Measurements from ENCODE around the gene GPR3.
A peak's percentile ranks its signal among the peaks of the same experiment; 100 is the strongest.

GPR3 gene, protein sequence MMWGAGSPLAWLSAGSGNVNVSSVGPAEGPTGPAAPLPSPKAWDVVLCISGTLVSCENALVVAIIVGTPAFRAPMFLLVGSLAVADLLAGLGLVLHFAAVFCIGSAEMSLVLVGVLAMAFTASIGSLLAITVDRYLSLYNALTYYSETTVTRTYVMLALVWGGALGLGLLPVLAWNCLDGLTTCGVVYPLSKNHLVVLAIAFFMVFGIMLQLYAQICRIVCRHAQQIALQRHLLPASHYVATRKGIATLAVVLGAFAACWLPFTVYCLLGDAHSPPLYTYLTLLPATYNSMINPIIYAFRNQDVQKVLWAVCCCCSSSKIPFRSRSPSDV

DNA sequence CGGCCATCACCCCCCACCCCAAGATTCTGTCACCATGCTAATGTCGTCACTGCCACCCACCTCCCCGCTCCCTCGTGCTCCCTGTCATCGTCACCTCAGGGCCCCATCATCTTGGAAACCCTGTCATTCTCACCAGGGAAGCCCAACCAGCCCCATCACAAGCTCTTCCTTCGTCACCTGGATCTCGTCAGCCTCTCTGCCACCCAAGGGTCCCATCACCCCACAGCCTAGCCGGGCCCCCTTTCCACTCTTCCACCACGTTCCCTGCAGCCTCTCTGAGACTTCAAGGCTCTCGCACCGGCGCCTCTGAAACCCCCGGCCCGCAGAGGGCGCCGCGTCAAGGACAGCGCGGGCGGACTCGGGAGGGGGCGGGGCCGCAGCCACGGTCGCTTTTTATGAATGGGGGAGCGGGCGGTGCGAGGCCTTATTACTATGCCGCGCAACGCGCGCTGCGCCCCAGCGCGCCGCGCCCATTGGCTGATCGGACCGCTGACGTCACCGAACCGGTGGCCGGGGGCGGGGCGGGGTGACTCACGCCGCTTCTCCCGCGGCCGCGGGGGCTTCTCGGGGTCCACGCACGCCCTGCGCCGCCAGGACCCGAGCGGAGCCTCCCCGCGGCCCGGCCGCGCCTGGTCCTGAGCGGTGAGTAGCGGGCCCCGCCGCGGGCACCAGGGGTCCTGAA is at the start of gene GPR3:
GPR3 (plus strand) TSS at position 527 of the 682 bp plus-strand sequence. CDS start 1,177 bp downstream, outside the sequence.
- TF ChIP-seq, protein P1, sequence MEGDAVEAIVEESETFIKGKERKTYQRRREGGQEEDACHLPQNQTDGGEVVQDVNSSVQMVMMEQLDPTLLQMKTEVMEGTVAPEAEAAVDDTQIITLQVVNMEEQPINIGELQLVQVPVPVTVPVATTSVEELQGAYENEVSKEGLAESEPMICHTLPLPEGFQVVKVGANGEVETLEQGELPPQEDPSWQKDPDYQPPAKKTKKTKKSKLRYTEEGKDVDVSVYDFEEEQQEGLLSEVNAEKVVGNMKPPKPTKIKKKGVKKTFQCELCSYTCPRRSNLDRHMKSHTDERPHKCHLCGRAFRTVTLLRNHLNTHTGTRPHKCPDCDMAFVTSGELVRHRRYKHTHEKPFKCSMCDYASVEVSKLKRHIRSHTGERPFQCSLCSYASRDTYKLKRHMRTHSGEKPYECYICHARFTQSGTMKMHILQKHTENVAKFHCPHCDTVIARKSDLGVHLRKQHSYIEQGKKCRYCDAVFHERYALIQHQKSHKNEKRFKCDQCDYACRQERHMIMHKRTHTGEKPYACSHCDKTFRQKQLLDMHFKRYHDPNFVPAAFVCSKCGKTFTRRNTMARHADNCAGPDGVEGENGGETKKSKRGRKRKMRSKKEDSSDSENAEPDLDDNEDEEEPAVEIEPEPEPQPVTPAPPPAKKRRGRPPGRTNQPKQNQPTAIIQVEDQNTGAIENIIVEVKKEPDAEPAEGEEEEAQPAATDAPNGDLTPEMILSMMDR (IDR thresholded peaks at IDR 0.05; ENCODE audit: low read depth, low read length, missing control alignments) = peak; percentile 56
- DNase-seq (ENCODE audit: low read depth) = peak; percentile 52
- H3K4me3 ChIP-seq (ENCODE audit: low read depth, low read length) = peak within 1 kb of the TSS; percentile 62

DNA sequence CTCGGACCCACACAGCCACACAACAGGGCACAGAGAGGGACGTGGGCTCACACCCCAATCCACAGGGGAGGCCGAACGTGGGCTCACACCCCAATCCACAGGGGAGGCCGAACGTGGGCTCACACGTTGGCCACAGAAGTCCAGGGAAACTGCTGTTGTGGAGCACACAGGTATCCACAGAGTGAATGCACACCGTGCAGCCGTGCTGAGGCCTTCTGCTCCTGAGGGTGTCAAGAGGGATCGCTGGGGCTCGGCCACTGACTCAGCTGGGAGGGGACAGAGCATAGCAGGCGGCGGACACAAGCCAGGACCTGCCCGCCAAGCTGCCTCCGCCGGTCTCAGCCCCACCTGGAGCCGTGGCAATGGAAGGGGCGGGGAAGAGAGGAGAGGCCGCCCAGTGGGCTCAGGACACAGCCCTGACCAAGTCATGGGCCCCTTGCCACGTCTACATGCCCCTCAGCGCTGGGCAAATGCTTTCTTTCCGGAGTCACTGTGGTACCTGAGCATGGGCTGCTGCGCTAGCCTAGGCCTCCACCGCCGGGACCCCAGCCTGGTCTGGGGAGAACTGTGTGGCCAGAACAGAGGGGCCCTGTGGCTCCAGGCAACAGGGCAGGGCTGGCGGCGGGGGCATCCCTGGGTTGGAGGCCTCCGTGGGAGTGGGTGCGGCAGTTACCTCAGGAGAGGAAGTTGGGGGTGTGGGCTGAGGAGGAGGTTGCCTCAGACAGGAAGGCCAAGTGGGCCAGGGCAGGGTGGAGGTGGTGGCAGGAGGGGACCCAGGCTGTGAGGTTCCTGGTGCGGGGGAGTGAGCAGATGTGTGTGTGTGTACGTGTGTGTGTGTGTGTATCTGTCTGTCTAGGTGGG is 49.4 kb upstream of the GPR3 start:
- peak overlapping the region; percentile 76 for H3K4me3 ChIP-seq (ENCODE audit: low read depth, low read length)
- no peak for DNase-seq (ENCODE audit: low read depth)
- TF ChIP-seq, protein P1 (IDR thresholded peaks at IDR 0.05; ENCODE audit: low read depth, low read length, missing control alignments) = no peak

DNA sequence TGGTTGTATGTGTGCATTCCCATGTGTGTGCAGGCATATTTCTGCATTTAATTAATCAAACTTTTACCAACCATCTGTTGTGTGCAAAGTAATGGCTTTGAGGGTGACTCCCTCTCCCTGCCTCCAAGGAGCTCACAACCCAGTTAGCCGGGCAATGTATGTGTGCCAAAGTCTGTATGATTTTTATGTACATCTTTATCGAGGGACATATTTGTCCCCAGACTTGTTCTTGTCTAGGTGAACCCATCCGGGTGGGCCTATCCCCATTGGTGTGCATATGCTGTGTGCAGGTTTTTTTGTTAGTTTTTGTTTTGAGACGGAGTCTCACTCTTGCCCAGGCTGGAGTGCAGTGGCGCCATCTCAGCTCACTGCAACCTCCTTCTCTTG is 48.8 kb upstream of the GPR3 start:
- peak overlapping the region; percentile 76 for H3K4me3 ChIP-seq (ENCODE audit: low read depth, low read length)
- no peak for DNase-seq (ENCODE audit: low read depth)
- TF ChIP-seq, protein P1 (IDR thresholded peaks at IDR 0.05; ENCODE audit: low read depth, low read length, missing control alignments) = no peak

DNA sequence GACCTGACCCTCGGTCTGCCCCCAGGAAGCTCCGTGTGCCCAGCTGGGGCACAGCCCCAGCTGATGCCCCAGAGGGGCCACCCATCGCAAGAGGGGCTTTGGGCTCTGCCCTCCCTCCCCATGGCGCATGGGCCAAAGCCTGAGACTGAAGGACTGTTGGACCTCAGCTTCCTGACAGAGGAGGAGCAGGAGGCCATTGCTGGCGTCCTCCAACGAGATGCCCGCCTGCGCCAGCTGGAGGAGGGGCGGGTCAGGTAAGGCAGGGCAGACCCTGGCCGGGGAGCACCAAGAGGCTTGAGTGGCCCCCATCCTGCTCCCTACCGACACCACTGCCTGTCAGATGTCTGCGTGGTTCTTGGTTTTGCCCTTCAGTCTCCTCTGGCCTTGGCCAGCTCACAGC is 47.1 kb upstream of the GPR3 start:
- DNase-seq (ENCODE audit: low read depth) = no peak
- no peak overlapping the region for H3K4me3 ChIP-seq (ENCODE audit: low read depth, low read length)
- TF ChIP-seq, protein P1 (IDR thresholded peaks at IDR 0.05; ENCODE audit: low read depth, low read length, missing control alignments) = no peak

DNA sequence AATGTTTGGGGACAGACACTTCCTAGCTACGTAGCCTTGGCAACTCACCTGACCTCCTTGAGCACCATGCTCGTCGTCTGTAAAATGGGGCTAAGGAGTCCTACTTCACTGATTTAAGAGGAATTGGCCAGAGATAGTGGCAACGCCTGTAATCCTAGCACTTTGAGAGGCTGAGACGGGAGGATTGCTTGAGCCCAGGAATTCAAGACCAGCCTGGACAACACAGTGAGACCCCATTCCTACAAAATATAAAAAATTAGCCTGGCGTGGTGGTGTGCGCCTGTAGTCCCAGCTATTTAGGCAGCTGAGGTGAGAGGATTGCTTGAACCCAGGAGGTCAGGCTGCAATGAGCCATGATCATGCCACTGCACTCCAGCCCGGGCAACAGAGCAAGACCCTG is 46.1 kb upstream of the GPR3 start:
- TF ChIP-seq, protein P1 (IDR thresholded peaks at IDR 0.05; ENCODE audit: low read depth, low read length, missing control alignments) = no peak
- no peak for DNase-seq (ENCODE audit: low read depth)
- no peak overlapping the region for H3K4me3 ChIP-seq (ENCODE audit: low read depth, low read length)

DNA sequence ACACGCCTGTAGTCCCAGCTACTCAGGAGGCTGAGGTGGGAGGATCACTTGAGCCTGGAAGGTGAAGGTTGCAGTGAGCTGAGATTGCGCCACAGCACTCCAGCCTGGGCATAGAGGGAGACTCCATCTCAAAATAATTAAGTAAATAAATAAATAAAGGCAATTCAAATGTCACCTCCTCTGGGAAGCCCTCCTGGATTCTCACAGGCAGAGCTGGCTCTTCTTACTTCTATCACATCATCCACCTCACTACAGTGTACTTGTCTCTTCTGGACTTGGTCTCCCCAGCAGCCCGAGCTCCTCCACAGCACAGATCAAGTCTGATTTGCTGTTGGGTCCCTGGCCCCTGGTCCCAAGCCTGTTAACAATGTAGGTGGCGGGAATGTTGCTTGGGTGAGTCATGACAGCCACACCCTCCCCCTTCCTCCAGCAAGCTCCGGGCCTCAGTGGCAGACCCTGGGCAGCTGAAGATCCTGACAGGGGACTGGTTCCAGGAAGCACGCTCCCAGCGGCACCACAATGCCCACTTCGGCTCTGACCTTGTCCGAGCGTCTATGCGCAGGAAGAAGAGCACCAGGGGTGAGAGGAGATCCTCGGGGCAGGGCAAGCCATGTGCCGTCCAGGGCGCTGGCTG is 45.3 kb upstream of the GPR3 start:
- H3K4me3 ChIP-seq (ENCODE audit: low read depth, low read length) = no peak overlapping the region
- TF ChIP-seq, protein P1 (IDR thresholded peaks at IDR 0.05; ENCODE audit: low read depth, low read length, missing control alignments) = no peak
- no peak for DNase-seq (ENCODE audit: low read depth)

All from GM12864 (cell line).